Ishikawa (cell line): ENCODE results near the gene RACGAP1.

Experiments
- CEBPB ChIP-seq: IDR thresholded peaks from 2 replicates; pipeline ENCODE4 v1.6.1; 2012
- EP300 ChIP-seq: IDR thresholded peaks from 2 replicates; pipeline ENCODE4 v1.6.1; 2012; ENCODE audit warnings: borderline replicate concordance
- FOXM1 ChIP-seq: IDR thresholded peaks from 2 replicates; pipeline ENCODE4 v1.6.1; 2012; ENCODE audit warnings: low read depth, borderline replicate concordance
- MAX ChIP-seq: IDR thresholded peaks from 2 replicates; pipeline ENCODE4 v1.6.1; 2012
- NFIC ChIP-seq: IDR thresholded peaks from 2 replicates; pipeline ENCODE4 v1.6.1; 2012
- RAD21 ChIP-seq: IDR thresholded peaks from 2 replicates; pipeline ENCODE4 v1.6.1; 2012; ENCODE audit warnings: low read depth
- REST ChIP-seq: IDR thresholded peaks from 2 replicates; pipeline ENCODE4 v1.6.1; 2012; ENCODE audit warnings: low read depth, mild to moderate bottlenecking
- TAF1 ChIP-seq: IDR thresholded peaks from 2 replicates; pipeline ENCODE4 v1.6.1; 2012; ENCODE audit warnings: low read depth, mild to moderate bottlenecking
- TCF12 ChIP-seq: IDR thresholded peaks from 2 replicates; pipeline ENCODE4 v1.6.1; 2012; ENCODE audit warnings: low read depth
- TEAD4 ChIP-seq: IDR thresholded peaks from 2 replicates; pipeline ENCODE4 v1.6.1; 2012
- USF1 ChIP-seq: IDR thresholded peaks from 2 replicates; pipeline ENCODE4 v1.6.1; 2012
- YY1 ChIP-seq: IDR thresholded peaks from 2 replicates; pipeline ENCODE4 v1.6.1; 2012; ENCODE audit warnings: low read depth
- ZBTB7A ChIP-seq: IDR thresholded peaks from 2 replicates; pipeline ENCODE4 v1.6.1; 2012; ENCODE audit warnings: low read depth

- TF ChIP-seq YY1 (no peak), RAD21 (no peak), ZBTB7A (no peak), MAX (no peak), REST (no peak), TAF1 (no peak), CEBPB (no peak), TCF12 (no peak), EP300 (no peak), NFIC (no peak), USF1 (no peak), FOXM1 (no peak), TEAD4 (no peak)
These were observed 47.2 kb downstream of the RACGAP1 start for GRCh38 chr12:49978125-49978524.
